PC-9 (cell line): ENCODE measurements around the gene TPK1. TPM values are rescaled to one million over a fixed set of nuclear protein-coding genes. Genes with fewer than 3 reads are reported as not detected.

ENCODE experiments used
- BruUV-seq: library from RNA; stranded (reverse); fragments of 400-500 nt; replicated peaks from 2 replicates; lab custom pipeline; 2021; lab: Mats Ljungman, UMichigan
- CTCF ChIA-PET: fragments of 300-600 bp; sonication (Branson Sonifier 250); formaldehyde crosslinking; loops from one replicate; lab custom pipeline; 2022; ENCODE audit warnings: antibody characterized with exemption; lab: Charles Lee
- POLR2A ChIA-PET: fragments of 300-600 bp; sonication (Branson Sonifier 250); formaldehyde crosslinking; loops from one replicate; lab custom pipeline; 2022; ENCODE audit warnings: antibody characterized with exemption; ENCODE audit not compliant: unreplicated experiment; lab: Charles Lee
- DNase-seq, 2 experiments: peaks; one replicate each; pipeline versions ENCODE4 v3.0.0 to v3.0.0-alpha.2; 2015 to 2022; ENCODE audit warnings: mixed read lengths in 1 of 2
- H2AFZ ChIP-seq: fragments of 200-600 bp; sonication (generic); 2 replicates; pipeline ENCODE4 v1.8.1; 2017; ENCODE audit warnings: antibody characterized with exemption
- H3F3A ChIP-seq: fragments of 200-600 bp; sonication (generic); 2 replicates; pipeline ENCODE4 v1.8.1; 2017; ENCODE audit warnings: antibody characterized with exemption, mild to moderate bottlenecking, low read depth; ENCODE audit not compliant: insufficient read depth
- H3K27ac ChIP-seq: fragments of 200-600 bp; sonication (generic); 2 replicates; pipeline ENCODE4 v1.6.1; 2016; ENCODE audit warnings: mixed run types
- H3K27me3 ChIP-seq: fragments of 200-600 bp; sonication (generic); 2 replicates; pipeline ENCODE4 v1.6.1; 2016; ENCODE audit warnings: low read depth, mixed run types; ENCODE audit not compliant: insufficient read depth
- H3K36me3 ChIP-seq: fragments of 200-600 bp; sonication (generic); 2 replicates; pipeline ENCODE4 v1.6.1; 2016; ENCODE audit warnings: low read depth, mixed run types
- H3K4me1 ChIP-seq: fragments of 200-600 bp; sonication (generic); replicated peaks from 2 replicates; pipeline ENCODE4 v1.6.1; 2016; ENCODE audit warnings: mixed run types; ENCODE audit not compliant: insufficient read depth
- H3K4me2 ChIP-seq: fragments of 200-600 bp; sonication (generic); 2 replicates; pipeline ENCODE4 v1.6.1; 2017; ENCODE audit warnings: mixed run types
- H3K4me3 ChIP-seq: fragments of 200-600 bp; sonication (generic); 2 replicates; pipeline ENCODE4 v1.6.1; 2016; ENCODE audit warnings: mixed run types
- H3K79me2 ChIP-seq: fragments of 200-600 bp; sonication (generic); 2 replicates; pipeline ENCODE4 v1.6.1; 2017; ENCODE audit warnings: low read depth, mixed run types
- H3K9me2 ChIP-seq: fragments of 200-600 bp; sonication (generic); 2 replicates; pipeline ENCODE4 v1.8.1; 2017; ENCODE audit warnings: mild to moderate bottlenecking; ENCODE audit not compliant: insufficient read depth
- H3K9me3 ChIP-seq: fragments of 200-600 bp; sonication (generic); 2 replicates; pipeline ENCODE4 v1.8.1; 2016; ENCODE audit warnings: low read depth; ENCODE audit not compliant: insufficient read depth
- H4K20me1 ChIP-seq: fragments of 200-600 bp; sonication (generic); 2 replicates; pipeline ENCODE4 v1.8.1; 2017; ENCODE audit not compliant: insufficient read depth
- EZH2 ChIP-seq: fragments of 200-600 bp; sonication (generic); IDR thresholded peaks from 2 replicates; pipeline ENCODE4 v1.8.0; 2017; ENCODE audit warnings: antibody characterized with exemption, low read depth
- intact Hi-C: fragments of 100-400 bp; cut with micrococcal nuclease; formaldehyde crosslinking; loops from one replicate; pipeline ENCODE4 v1.10.0; 2022; ENCODE audit not compliant: unreplicated experiment
- total RNA-seq: library from RNA; stranded (reverse); gene quantifications from 2 replicates; pipeline ENCODE4 v1.2.3, GENCODE V29; 2021
- TF ChIP-seq, protein P1 (sequence below): fragments of 200-600 bp; sonication (generic); conservative IDR thresholded peaks from 2 replicates; pipeline ENCODE4 v1.6.1; 2017; ENCODE audit warnings: mixed run types, antibody characterized with exemption, mild to moderate bottlenecking, moderate library complexity

Gene TPK1
- total RNA-seq, 1 experiment from 2014 or later, result 0.90 TPM

DNA sequence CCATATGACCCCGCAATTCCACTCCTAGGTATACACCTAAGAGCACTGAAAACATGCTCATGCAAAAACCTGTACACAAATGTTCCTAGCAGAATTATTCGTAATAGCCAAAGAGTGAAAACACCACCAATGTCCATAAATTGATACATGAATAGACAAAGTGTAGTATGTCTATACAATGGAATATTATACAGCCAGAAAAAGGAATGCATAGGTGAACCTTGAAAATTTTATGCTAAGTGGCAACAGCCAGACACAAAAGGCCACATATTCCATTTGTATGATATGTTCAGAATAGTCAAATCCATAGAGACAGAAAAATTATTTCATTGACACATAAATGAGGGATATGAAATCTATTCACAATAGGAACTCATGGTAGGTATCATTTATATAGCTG, 351.4 kb downstream of the TPK1 start:
- no peaks in the 10 kb centered on the region for H3F3A ChIP-seq
- H3K4me1 ChIP-seq, result no peaks in the 10 kb centered on the region
- no peak overlapping the region for H2AFZ ChIP-seq
- H3K4me3 ChIP-seq, result no peak overlapping the region
- H3K79me2 ChIP-seq, result no peaks in the 10 kb centered on the region
- no peak overlapping the region for H3K27ac ChIP-seq
- no peak for DNase-seq
- ChIA-PET CTCF (no interaction called here), POLR2A (no interaction called here)
- no TSS peak for BruUV-seq
- no peak overlapping the region for H3K4me2 ChIP-seq
- H3K9me2 ChIP-seq, result no peaks in the 10 kb centered on the region
- no peak for TF ChIP-seq EZH2
- TF ChIP-seq, protein P1, sequence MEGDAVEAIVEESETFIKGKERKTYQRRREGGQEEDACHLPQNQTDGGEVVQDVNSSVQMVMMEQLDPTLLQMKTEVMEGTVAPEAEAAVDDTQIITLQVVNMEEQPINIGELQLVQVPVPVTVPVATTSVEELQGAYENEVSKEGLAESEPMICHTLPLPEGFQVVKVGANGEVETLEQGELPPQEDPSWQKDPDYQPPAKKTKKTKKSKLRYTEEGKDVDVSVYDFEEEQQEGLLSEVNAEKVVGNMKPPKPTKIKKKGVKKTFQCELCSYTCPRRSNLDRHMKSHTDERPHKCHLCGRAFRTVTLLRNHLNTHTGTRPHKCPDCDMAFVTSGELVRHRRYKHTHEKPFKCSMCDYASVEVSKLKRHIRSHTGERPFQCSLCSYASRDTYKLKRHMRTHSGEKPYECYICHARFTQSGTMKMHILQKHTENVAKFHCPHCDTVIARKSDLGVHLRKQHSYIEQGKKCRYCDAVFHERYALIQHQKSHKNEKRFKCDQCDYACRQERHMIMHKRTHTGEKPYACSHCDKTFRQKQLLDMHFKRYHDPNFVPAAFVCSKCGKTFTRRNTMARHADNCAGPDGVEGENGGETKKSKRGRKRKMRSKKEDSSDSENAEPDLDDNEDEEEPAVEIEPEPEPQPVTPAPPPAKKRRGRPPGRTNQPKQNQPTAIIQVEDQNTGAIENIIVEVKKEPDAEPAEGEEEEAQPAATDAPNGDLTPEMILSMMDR, result no peak
- no peaks in the 10 kb centered on the region for H3K27me3 ChIP-seq
- H4K20me1 ChIP-seq, result no peaks in the 10 kb centered on the region
- intact Hi-C loops, result no loop called here
- H3K9me3 ChIP-seq, result no peaks in the 10 kb centered on the region
- H3K36me3 ChIP-seq, result no peaks in the 10 kb centered on the region

GRCh38 chr7:144483189-144483588, 352.7 kb downstream of the TPK1 start:
- Histone ChIP-seq H3K9me3 (no peaks in the 10 kb centered on the region), H3F3A (no peaks in the 10 kb centered on the region), H3K27ac (no peak overlapping the region), H4K20me1 (no peaks in the 10 kb centered on the region), H3K9me2 (no peaks in the 10 kb centered on the region), H2AFZ (no peak overlapping the region), H3K79me2 (no peaks in the 10 kb centered on the region), H3K4me2 (no peak overlapping the region), H3K4me1 (no peaks in the 10 kb centered on the region), H3K27me3 (no peaks in the 10 kb centered on the region), H3K36me3 (no peaks in the 10 kb centered on the region), H3K4me3 (no peak overlapping the region)
- ChIA-PET CTCF (no interaction called here), POLR2A (interaction anchor here (0.6 kb wide), 1 partner anchor 367 kb away, joined by 5 read pairs; no protein-coding TSS in a partner anchor)
- intact Hi-C loops, result no loop called here
- BruUV-seq, result no TSS peak
- DNase-seq, result no peak
- TF ChIP-seq EZH2, result no peak
- TF ChIP-seq, protein P1, result no peak

DNA sequence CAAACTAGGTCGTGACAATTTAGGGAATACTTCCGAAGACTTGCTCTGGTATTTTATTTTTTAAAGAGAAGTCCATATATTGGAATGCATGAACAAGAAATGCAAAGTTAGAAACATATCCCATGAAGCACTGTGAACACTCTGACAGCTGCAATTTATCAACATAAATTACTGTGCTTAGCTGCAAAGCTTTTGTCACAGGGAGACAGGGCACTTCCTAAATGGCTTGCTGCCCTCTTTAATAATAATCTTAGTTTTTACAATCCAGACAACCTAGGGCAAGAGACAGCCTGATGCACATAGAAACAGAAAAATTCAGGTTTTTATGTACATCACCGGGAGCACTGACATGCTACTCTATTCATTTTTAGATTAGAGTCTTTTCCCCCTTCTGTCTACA, 354.0 kb downstream of the TPK1 start:
- no peaks in the 10 kb centered on the region for H3K36me3 ChIP-seq
- H2AFZ ChIP-seq, result no peak overlapping the region
- H3F3A ChIP-seq, result no peaks in the 10 kb centered on the region
- TF ChIP-seq EZH2, result no peak
- TF ChIP-seq, protein P1, result no peak
- intact Hi-C loops, result no loop called here
- CTCF ChIA-PET, result no interaction called here
- H3K79me2 ChIP-seq, result no peaks in the 10 kb centered on the region
- H3K27ac ChIP-seq, result no peak overlapping the region
- no peaks in the 10 kb centered on the region for H3K4me1 ChIP-seq
- H4K20me1 ChIP-seq, result no peaks in the 10 kb centered on the region
- no peak overlapping the region for H3K4me2 ChIP-seq
- DNase-seq, result no peak
- no peak overlapping the region for H3K4me3 ChIP-seq
- H3K9me2 ChIP-seq, result no peaks in the 10 kb centered on the region
- POLR2A ChIA-PET, result no interaction called here
- H3K9me3 ChIP-seq, result no peaks in the 10 kb centered on the region
- BruUV-seq, result no TSS peak
- H3K27me3 ChIP-seq, result no peaks in the 10 kb centered on the region
